Astrocyte of the cerebellum (primary cell): ENCODE data around the gene C11orf71.

Experiments used
- DNase-seq: peaks from one replicate; pipeline ENCODE4 v3.0.0-alpha.2; 2011; ENCODE audit warnings: low read depth
- H3K4me3 ChIP-seq: 2 replicates; pipeline ENCODE4 v1.5.1; 2011; ENCODE audit warnings: mild to moderate bottlenecking, low read depth, low read length, moderate library complexity
- in situ Hi-C: cut with HindIII; loops from 2 replicates; pipeline ENCODE4 v1.10.0; 2017; ENCODE audit warnings: low sequenced_read_pairs
- TF ChIP-seq, protein P1 (sequence below): IDR thresholded peaks from 2 replicates; pipeline ENCODE4 v1.5.1; 2012; ENCODE audit warnings: low read length, low read depth, moderate library complexity, mild to moderate bottlenecking; ENCODE audit errors: missing control alignments

Gene C11orf71

GRCh38 chr11:114401311-114401710, 1.0 kb upstream of the C11orf71 start:
- TF ChIP-seq, protein P1, sequence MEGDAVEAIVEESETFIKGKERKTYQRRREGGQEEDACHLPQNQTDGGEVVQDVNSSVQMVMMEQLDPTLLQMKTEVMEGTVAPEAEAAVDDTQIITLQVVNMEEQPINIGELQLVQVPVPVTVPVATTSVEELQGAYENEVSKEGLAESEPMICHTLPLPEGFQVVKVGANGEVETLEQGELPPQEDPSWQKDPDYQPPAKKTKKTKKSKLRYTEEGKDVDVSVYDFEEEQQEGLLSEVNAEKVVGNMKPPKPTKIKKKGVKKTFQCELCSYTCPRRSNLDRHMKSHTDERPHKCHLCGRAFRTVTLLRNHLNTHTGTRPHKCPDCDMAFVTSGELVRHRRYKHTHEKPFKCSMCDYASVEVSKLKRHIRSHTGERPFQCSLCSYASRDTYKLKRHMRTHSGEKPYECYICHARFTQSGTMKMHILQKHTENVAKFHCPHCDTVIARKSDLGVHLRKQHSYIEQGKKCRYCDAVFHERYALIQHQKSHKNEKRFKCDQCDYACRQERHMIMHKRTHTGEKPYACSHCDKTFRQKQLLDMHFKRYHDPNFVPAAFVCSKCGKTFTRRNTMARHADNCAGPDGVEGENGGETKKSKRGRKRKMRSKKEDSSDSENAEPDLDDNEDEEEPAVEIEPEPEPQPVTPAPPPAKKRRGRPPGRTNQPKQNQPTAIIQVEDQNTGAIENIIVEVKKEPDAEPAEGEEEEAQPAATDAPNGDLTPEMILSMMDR = no peak
- DNase-seq = no peak
- in situ Hi-C loops = no loop called here
- peak overlapping the region; percentile 92 for H3K4me3 ChIP-seq

- TF ChIP-seq, protein P1 = no peak
- DNase-seq = no peak
- H3K4me3 ChIP-seq = peak overlapping the region; percentile 92
- in situ Hi-C loops = no loop called here
Measured at GRCh38 chr11:114400915-114401223, 558 bp upstream of the C11orf71 start.

DNA sequence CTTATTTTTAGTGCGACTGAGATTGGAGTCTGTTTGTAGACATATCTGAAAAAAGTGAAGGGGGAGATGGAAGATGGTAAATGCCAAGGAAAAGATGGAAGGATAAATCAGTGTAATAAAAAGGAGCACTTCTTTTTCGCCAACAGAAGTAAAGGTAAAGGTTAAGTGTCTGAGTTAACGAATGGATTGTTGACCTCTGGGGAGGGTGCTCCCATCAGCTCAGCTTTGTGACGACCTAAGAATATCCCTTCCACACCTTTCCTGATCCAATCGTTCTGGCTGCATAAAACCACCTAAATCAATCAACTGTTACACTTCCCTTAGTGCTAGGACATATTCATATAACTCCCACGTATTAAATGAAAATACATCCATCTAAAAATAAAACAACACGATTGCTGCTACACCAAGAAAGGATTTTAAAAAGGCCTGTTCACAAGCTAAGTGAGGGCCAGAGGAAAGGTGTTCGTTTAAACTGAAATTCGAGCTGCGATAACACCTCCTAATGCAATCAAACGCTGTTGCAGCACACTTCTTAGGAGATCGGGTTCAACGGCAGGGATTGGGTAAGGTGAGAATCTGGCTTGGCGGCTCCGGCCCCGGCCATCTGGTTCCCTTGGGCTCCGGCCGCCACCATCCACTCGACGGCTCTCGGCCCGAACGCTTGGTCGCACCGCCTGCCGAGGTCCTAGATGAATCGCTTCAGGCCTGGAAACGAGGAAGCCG, 658 bp downstream of the C11orf71 start:
- in situ Hi-C loops = no loop called here
- no peak for DNase-seq
- peak overlapping the region; percentile 92 for H3K4me3 ChIP-seq
- TF ChIP-seq, protein P1 = no peak

GRCh38 chr11:114398303-114398920, 1.9 kb downstream of the C11orf71 start:
- in situ Hi-C loops = no loop called here

GRCh38 chr11:114397349-114397982, 2.8 kb downstream of the C11orf71 start:
- in situ Hi-C loops = no loop called here
- TF ChIP-seq, protein P1 = no peak
- no peak overlapping the region for H3K4me3 ChIP-seq
- DNase-seq = no peak

More at GRCh38 chr11:114398303-114398920, 1.9 kb downstream of the C11orf71 start:
- H3K4me3 ChIP-seq = no peak overlapping the region
- no peak for DNase-seq
- TF ChIP-seq, protein P1 = no peak

- TF ChIP-seq, protein P1 = no peak
- no peak for DNase-seq
- in situ Hi-C loops = no loop called here
- no peak overlapping the region for H3K4me3 ChIP-seq
Measured at GRCh38 chr11:114396916-114397315, 3.4 kb downstream of the C11orf71 start.
